ENCODE measurements around the gene SNRNP27. TPM values are rescaled to one million over a fixed set of nuclear protein-coding genes. Genes with fewer than 3 reads are reported as not detected.

The SNRNP27 gene
- total and polyA plus RNA-seq, 9 of the 15 experiments (the other 6 are each of a cell fraction or from before 2014, with no cell fraction given), result 29.2 to 102 (median 65.7) TPM

GRCh38 chr2:69935011-69935410 is 41.3 kb downstream of the SNRNP27 start (continued):
- TF ChIP-seq AFF1 (IDR thresholded peaks at IDR 0.05; ENCODE audit: low read depth in 1 of 2, partially characterized antibody in 2 of 2), result no peak
- TF ChIP-seq CCAR2 (IDR thresholded peaks at IDR 0.05; ENCODE audit: low read depth, low read length), result no peak
- TF ChIP-seq KLF13 (tag; IDR thresholded peaks at IDR 0.05; ENCODE audit: borderline replicate concordance, low read depth), result no peak
- no peak for TF ChIP-seq NR2C2 (CRISPR knock-in tag; IDR thresholded peaks at IDR 0.05)
- TF ChIP-seq NR2C2 (tag; IDR thresholded peaks at IDR 0.05), result 0 out of 2 replicates have a peak, but pooled peaks have one; percentile 23
- TF ChIP-seq C11orf30 (IDR thresholded peaks at IDR 0.05; ENCODE audit: low read depth), result peak; percentile 77
- no peak for TF ChIP-seq CBX8 (IDR thresholded peaks at IDR 0.05; ENCODE audit: borderline replicate concordance, extremely low read depth, low read depth, low read length, poor library complexity, severe bottlenecking)
- no peak for TF ChIP-seq SMARCE1 (IDR thresholded peaks at IDR 0.05)
- no peak for TF ChIP-seq STAT6 (CRISPR knock-in tag; IDR thresholded peaks at IDR 0.05)
- TF ChIP-seq ZNF354B (CRISPR knock-in tag; IDR thresholded peaks at IDR 0.05), result no peak
